K562 (cell line): ENCODE results near the gene TPX2. TPM values are rescaled to one million over a fixed set of nuclear protein-coding genes. Genes with fewer than 3 reads are reported as not detected.

Experiments
- ATAC-seq: fragments of 200-7000 bp; cut with Tn5 transposase; 3 replicates; pipeline ENCODE4 v1.9.1; 2020; ENCODE audit warnings: moderate library complexity
- BruUV-seq: library from RNA; stranded (reverse); fragments of 400-500 nt; replicated peaks from 2 replicates; lab custom pipeline; 2021; lab: Mats Ljungman, UMichigan
- CTCF ChIA-PET: fragments of 300-600 bp; formaldehyde crosslinking; extraction: SDS; loops from one replicate; lab custom pipeline; 2021; ENCODE audit warnings: low intra/inter-chr PET ratio; lab: Yijun Ruan, JAX
- POLR2A ChIA-PET: fragments of 300-600, 350-650 bp; sonication (Branson Sonifier 250); formaldehyde crosslinking; extraction: SDS; loops from one replicate; lab custom pipeline; 2021; ENCODE audit warnings: antibody characterized with exemption, inconsistent platforms; lab: Yijun Ruan, JAX
- DNase-seq, 4 experiments: peaks; one replicate each; pipeline versions ENCODE4 v3.0.0 to v3.0.0-alpha.2; 2011 to 2018; ENCODE audit warnings: low spot score in 3 of 4, mixed read lengths in 3 of 4; ENCODE audit errors: extremely low read depth in 1 of 4
- FAIRE-seq: peaks from 2 replicates; lab custom pipeline; 2011; peaks lifted over from hg19 to GRCh38; lab: Jason Lieb, UNC
- H2AFZ ChIP-seq: 2 replicates; pipeline ENCODE4 v1.6.0; 2011; ENCODE audit warnings: low read depth, low read length, control low read depth, inconsistent platforms
- H3K27ac ChIP-seq: fragments of 200-600 bp; 3 replicates; pipeline ENCODE4 v1.8.0; 2011; ENCODE audit warnings: low read depth, mild to moderate bottlenecking, control low read depth, inconsistent platforms, low read length, moderate library complexity, mixed read lengths; ENCODE audit errors: extremely low read depth
- H3K27me3 ChIP-seq, 2 experiments: fragments of 300-600 bp in 1 of 2; 2 replicates in 1 of 2; 3 replicates in 1 of 2; pipeline versions ENCODE4 v1.6.0 to v1.8.0; 2011; ENCODE audit warnings: inconsistent platforms in 2 of 2, low read length in 2 of 2, mild to moderate bottlenecking in 1 of 2, mixed read lengths in 1 of 2, moderate library complexity in 1 of 2; ENCODE audit not compliant: control insufficient read depth in 2 of 2, insufficient read depth in 2 of 2
- H3K36me3 ChIP-seq: fragments of 300-600 bp; 3 replicates; pipeline ENCODE4 v1.8.0; 2011; ENCODE audit warnings: mild to moderate bottlenecking, low read length, inconsistent platforms; ENCODE audit not compliant: control insufficient read depth, insufficient read depth
- H3K4me1 ChIP-seq, 2 experiments: fragments of 200-600 bp in 1 of 2; replicated peaks in 1 of 2; 2 replicates in 1 of 2; 3 replicates in 1 of 2; pipeline versions ENCODE4 v1.5.1 to v1.8.0; 2011; ENCODE audit warnings: inconsistent platforms in 2 of 2, low read length in 2 of 2, mild to moderate bottlenecking in 1 of 2, mixed read lengths in 1 of 2, moderate library complexity in 1 of 2; ENCODE audit not compliant: control insufficient read depth in 2 of 2, insufficient read depth in 2 of 2
- H3K4me2 ChIP-seq: 2 replicates; pipeline ENCODE4 v1.6.1; 2011; ENCODE audit warnings: low read length, control low read depth, inconsistent platforms, mixed read lengths; ENCODE audit not compliant: insufficient read depth
- H3K4me3 ChIP-seq: fragments of 200-600 bp; sonication (generic), shearing (Covaris generic); 2 replicates; pipeline ENCODE4 v1.5.1; 2016; ENCODE audit warnings: control low read depth, inconsistent platforms
- H3K79me2 ChIP-seq: fragments of 200-600 bp; 3 replicates; pipeline ENCODE4 v1.8.0; 2011; ENCODE audit warnings: low read length, inconsistent platforms; ENCODE audit not compliant: control insufficient read depth, insufficient read depth
- H3K9ac ChIP-seq, 2 experiments: 2 replicates each; pipeline versions ENCODE4 v1.6.0 to v1.6.1; 2011; ENCODE audit warnings: low read depth in 2 of 2, low read length in 2 of 2, control low read depth in 1 of 2, inconsistent platforms in 1 of 2, mild to moderate bottlenecking in 1 of 2, mixed read lengths in 1 of 2; ENCODE audit not compliant: insufficient read depth in 1 of 2
- H3K9me1 ChIP-seq: one replicate; pipeline ENCODE4 v1.6.0; 2011; ENCODE audit warnings: inconsistent platforms, mild to moderate bottlenecking, low read length, moderate library complexity; ENCODE audit not compliant: control insufficient read depth, insufficient read depth
- H3K9me3 ChIP-seq: replicated peaks from 2 replicates; pipeline ENCODE4 v1.5.1; 2011; ENCODE audit warnings: low read depth, low read length, inconsistent platforms; ENCODE audit not compliant: control insufficient read depth, insufficient read depth
- H4K20me1 ChIP-seq: replicated peaks from 2 replicates; pipeline ENCODE4 v1.6.1; 2011; ENCODE audit warnings: low read length, inconsistent platforms, mixed read lengths; ENCODE audit not compliant: control insufficient read depth, insufficient read depth
- COPS2 ChIP-seq: fragments of 450-650 bp; conservative IDR thresholded peaks from 2 replicates; pipeline ENCODE4 v1.6.1; 2016; ENCODE audit warnings: mild to moderate bottlenecking, moderate library complexity
- CTBP1 ChIP-seq: fragments of 450-650 bp; IDR thresholded peaks from 2 replicates; pipeline ENCODE4 v1.6.1; 2016; ENCODE audit warnings: borderline replicate concordance
- DMBX1 ChIP-seq: fragments of 250-450 bp; sonication (Bioruptor Pico); IDR thresholded peaks from 2 replicates; pipeline ENCODE4 v1.8.0; 2022; ENCODE audit warnings: inconsistent platforms, mild to moderate bottlenecking, moderate library complexity, borderline replicate concordance
- ETV5 ChIP-seq: sonication (generic); formaldehyde crosslinking; IDR thresholded peaks from 2 replicates; pipeline ENCODE4 v1.4.0; 2020; ENCODE audit warnings: low read depth, mild to moderate bottlenecking, missing genetic modification reagents
- KAT7 ChIP-seq: sonication (generic); formaldehyde crosslinking; IDR thresholded peaks from 2 replicates; pipeline ENCODE4 v1.8.0; 2022; ENCODE audit warnings: missing genetic modification reagents, mild to moderate bottlenecking, borderline replicate concordance
- NFYB ChIP-seq: IDR thresholded peaks from 2 replicates; pipeline ENCODE4 v1.6.1; 2011; ENCODE audit warnings: mild to moderate bottlenecking, moderate library complexity; ENCODE audit not compliant: insufficient read length; ENCODE audit errors: extremely low read depth
- PHTF2 ChIP-seq: fragments of 250-450 bp; sonication (Bioruptor Pico); IDR thresholded peaks from 2 replicates; pipeline ENCODE4 v1.5.0; 2021; ENCODE audit warnings: mild to moderate bottlenecking
- RBM39 ChIP-seq: fragments of 200-400 bp; formaldehyde crosslinking; optimal IDR thresholded peaks from 2 replicates; pipeline ENCODE3; 2018; ENCODE audit warnings: low read depth, low read length
- XRCC3 ChIP-seq: fragments of 450-650 bp; IDR thresholded peaks from 2 replicates; pipeline ENCODE4 v1.6.1; 2017; ENCODE audit warnings: mild to moderate bottlenecking, moderate library complexity
- WGBS: fragments of 100-300 bp; shearing (Covaris generic); methylation state at CpG from one replicate; pipeline ENCODE4 v1.1.6; 2016; ENCODE audit warnings: low coverage, mixed read lengths; ENCODE audit not compliant: insufficient coverage; ENCODE audit errors: missing lambda C conversion rate; 5-methylcytosine and 5-hydroxymethylcytosine counted together
- in situ Hi-C: fragments of 300-500 bp; cut with MboI; formaldehyde crosslinking; loops from 4 replicates; pipeline ENCODE4 v1.15.0; 2018; ENCODE audit warnings: inconsistent platforms, mixed read lengths
- intact Hi-C: fragments of 100-400 bp; cut with micrococcal nuclease; formaldehyde crosslinking; loops from 2 replicates; pipeline ENCODE4 v1.14.2; 2022
- polyA plus RNA-seq, 8 experiments: library from polyadenylated mRNA; depleted of rRNA in 4 of 8; stranded (reverse) in 5 of 8; unstranded in 3 of 8; fragments of >200 nt; fragmentation: Nextera tagmentation in 2 of 8; fragmentation: Illumina TruSeq in 1 of 8; extraction: Ambion mirVana in 2 of 8; extraction: Trizol in 1 of 8; gene quantifications; 2 replicates each; pipeline versions ENCODE4 v1.2.1 to v1.2.3, GENCODE V29; 2011 to 2014; ENCODE audit warnings: inconsistent platforms in 1 of 8, missing spikeins in 1 of 8
- total RNA-seq, 7 experiments: library from RNA; depleted of rRNA in 6 of 7; stranded (reverse); fragments of >200 nt in 6 of 7; fragmentation: Illumina TruSeq in 2 of 7; extraction: Trizol in 2 of 7; gene quantifications; 2 replicates each; pipeline versions ENCODE4 v1.2.1 to v1.2.3, GENCODE V29; 2011 to 2021; ENCODE audit warnings: low replicate concordance in 1 of 7
- TF ChIP-seq, protein P1 (sequence below): fragments of 250-450 bp; sonication (Bioruptor Pico); IDR thresholded peaks from 2 replicates; pipeline ENCODE4 v1.8.0; 2022; ENCODE audit warnings: inconsistent platforms, mild to moderate bottlenecking, moderate library complexity, borderline replicate concordance
- TF ChIP-seq, protein P2 (sequence below): fragments of 250-450 bp; sonication (Bioruptor Pico); IDR thresholded peaks from 2 replicates; pipeline ENCODE4 v1.5.0; 2021
- TF ChIP-seq, protein P3 (sequence below): sonication (generic); formaldehyde crosslinking; IDR thresholded peaks from 2 replicates; pipeline ENCODE4 v1.9.0; 2022; ENCODE audit warnings: mild to moderate bottlenecking, missing genetic modification reagents
- TF ChIP-seq, protein P4 (sequence below), 2 experiments: fragments of 450-650 bp; IDR thresholded peaks; 2 replicates each; pipeline ENCODE4 v1.6.1; 2016
- TF ChIP-seq, protein P5 (sequence below): fragments of 250-450 bp; sonication (Bioruptor Pico); IDR thresholded peaks from 2 replicates; pipeline ENCODE4 v1.5.0; 2020; ENCODE audit warnings: mild to moderate bottlenecking, borderline replicate concordance
- TF ChIP-seq, protein P6 (sequence below): IDR thresholded peaks from 2 replicates; pipeline ENCODE4 v1.6.1; 2011; ENCODE audit not compliant: insufficient read length; ENCODE audit errors: extremely low read depth

TPX2 gene
- total and polyA plus RNA-seq, 9 of the 15 experiments (the other 6 are each of a cell fraction or from before 2014, with no cell fraction given): 48.0 to 241 (median 133) TPM

DNA sequence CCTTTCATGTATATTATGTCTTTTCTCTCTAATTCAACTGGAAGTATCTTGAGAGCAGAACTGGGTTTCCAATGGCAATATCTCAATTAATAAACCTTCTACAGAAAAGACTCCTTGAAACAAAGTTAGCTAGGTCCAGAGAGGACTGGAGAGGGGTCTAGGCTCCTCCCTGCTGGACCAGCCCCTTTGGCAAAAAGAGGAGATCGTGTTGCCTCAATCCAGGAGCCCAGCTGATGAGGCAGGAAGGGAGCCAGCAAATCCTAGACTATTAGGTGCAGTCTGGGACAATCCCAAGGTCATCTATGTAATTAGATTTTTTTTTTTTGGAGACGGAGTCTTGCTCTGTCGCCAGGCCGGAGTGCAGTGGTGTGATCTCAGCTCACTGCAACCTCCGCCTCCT is 38.3 kb upstream of the TPX2 start:
- CTCF ChIA-PET: no interaction called here
- no peak for ATAC-seq
- no peak overlapping the region for H3K4me3 ChIP-seq
- H3K27ac ChIP-seq: peak overlapping the region; percentile 51; the same call in 2 of the 3 replicates
- peaks cover 19 to 60% of the 10 kb centered on the region in 2 experiments for H3K4me1 ChIP-seq
- H3K36me3 ChIP-seq: peaks cover 79% of the 10 kb centered on the region
- BruUV-seq: no TSS peak
- no peak for DNase-seq
- H3K9ac ChIP-seq: no peak overlapping the region
- no peaks in the 10 kb centered on the region for H3K9me1 ChIP-seq
- no peaks in the 10 kb centered on the region for H3K27me3 ChIP-seq
- no peak overlapping the region for H2AFZ ChIP-seq
- intact Hi-C loops (no loop called here), in situ Hi-C loops (no loop called here)
- H3K4me2 ChIP-seq: no peak overlapping the region
- POLR2A ChIA-PET: interaction anchor here (0.7 to 3.8 kb wide), 5 partner anchors 11 to 449 kb away, joined by 3 to 23 read pairs (median 8); no protein-coding TSS in a partner anchor
- H3K79me2 ChIP-seq: peaks cover 97% of the 10 kb centered on the region
- 84% methylated on average over 4 of the region's 5 CpGs for WGBS
- no peaks in the 10 kb centered on the region for H3K9me3 ChIP-seq
- H4K20me1 ChIP-seq: no peaks in the 10 kb centered on the region
- no peak for FAIRE-seq
- TF ChIP-seq PHTF2: no peak
- no peak for TF ChIP-seq RBM39
- TF ChIP-seq, protein P1, sequence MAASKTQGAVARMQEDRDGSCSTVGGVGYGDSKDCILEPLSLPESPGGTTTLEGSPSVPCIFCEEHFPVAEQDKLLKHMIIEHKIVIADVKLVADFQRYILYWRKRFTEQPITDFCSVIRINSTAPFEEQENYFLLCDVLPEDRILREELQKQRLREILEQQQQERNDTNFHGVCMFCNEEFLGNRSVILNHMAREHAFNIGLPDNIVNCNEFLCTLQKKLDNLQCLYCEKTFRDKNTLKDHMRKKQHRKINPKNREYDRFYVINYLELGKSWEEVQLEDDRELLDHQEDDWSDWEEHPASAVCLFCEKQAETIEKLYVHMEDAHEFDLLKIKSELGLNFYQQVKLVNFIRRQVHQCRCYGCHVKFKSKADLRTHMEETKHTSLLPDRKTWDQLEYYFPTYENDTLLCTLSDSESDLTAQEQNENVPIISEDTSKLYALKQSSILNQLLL: no peak
- no peak for TF ChIP-seq ETV5 (CRISPR knock-in tag)
- TF ChIP-seq XRCC3: no peak
- no peak for TF ChIP-seq CTBP1
- TF ChIP-seq, protein P2, sequence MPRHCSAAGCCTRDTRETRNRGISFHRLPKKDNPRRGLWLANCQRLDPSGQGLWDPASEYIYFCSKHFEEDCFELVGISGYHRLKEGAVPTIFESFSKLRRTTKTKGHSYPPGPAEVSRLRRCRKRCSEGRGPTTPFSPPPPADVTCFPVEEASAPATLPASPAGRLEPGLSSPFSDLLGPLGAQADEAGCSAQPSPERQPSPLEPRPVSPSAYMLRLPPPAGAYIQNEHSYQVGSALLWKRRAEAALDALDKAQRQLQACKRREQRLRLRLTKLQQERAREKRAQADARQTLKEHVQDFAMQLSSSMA (CRISPR knock-in tag): no peak
- TF ChIP-seq DMBX1 (CRISPR knock-in tag): 0 out of 2 replicates have a peak, but pooled peaks have one; percentile 49
- no peak for TF ChIP-seq NFYB
- TF ChIP-seq, protein P3, sequence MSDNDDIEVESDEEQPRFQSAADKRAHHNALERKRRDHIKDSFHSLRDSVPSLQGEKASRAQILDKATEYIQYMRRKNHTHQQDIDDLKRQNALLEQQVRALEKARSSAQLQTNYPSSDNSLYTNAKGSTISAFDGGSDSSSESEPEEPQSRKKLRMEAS: no peak
- TF ChIP-seq, protein P4, sequence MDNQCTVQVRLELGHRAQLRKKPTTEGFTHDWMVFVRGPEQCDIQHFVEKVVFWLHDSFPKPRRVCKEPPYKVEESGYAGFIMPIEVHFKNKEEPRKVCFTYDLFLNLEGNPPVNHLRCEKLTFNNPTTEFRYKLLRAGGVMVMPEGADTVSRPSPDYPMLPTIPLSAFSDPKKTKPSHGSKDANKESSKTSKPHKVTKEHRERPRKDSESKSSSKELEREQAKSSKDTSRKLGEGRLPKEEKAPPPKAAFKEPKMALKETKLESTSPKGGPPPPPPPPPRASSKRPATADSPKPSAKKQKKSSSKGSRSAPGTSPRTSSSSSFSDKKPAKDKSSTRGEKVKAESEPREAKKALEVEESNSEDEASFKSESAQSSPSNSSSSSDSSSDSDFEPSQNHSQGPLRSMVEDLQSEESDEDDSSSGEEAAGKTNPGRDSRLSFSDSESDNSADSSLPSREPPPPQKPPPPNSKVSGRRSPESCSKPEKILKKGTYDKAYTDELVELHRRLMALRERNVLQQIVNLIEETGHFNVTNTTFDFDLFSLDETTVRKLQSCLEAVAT (IDR thresholded peaks at IDR 0.05): 0 out of 4 replicates have a peak, but pooled peaks of 1 of the 2 experiments have one; percentile 21
- TF ChIP-seq, protein P5, sequence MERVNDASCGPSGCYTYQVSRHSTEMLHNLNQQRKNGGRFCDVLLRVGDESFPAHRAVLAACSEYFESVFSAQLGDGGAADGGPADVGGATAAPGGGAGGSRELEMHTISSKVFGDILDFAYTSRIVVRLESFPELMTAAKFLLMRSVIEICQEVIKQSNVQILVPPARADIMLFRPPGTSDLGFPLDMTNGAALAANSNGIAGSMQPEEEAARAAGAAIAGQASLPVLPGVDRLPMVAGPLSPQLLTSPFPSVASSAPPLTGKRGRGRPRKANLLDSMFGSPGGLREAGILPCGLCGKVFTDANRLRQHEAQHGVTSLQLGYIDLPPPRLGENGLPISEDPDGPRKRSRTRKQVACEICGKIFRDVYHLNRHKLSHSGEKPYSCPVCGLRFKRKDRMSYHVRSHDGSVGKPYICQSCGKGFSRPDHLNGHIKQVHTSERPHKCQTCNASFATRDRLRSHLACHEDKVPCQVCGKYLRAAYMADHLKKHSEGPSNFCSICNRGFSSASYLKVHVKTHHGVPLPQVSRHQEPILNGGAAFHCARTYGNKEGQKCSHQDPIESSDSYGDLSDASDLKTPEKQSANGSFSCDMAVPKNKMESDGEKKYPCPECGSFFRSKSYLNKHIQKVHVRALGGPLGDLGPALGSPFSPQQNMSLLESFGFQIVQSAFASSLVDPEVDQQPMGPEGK (CRISPR knock-in tag): no peak
- TF ChIP-seq COPS2: no peak
- no peak for TF ChIP-seq KAT7 (CRISPR knock-in tag)
- TF ChIP-seq, protein P6, sequence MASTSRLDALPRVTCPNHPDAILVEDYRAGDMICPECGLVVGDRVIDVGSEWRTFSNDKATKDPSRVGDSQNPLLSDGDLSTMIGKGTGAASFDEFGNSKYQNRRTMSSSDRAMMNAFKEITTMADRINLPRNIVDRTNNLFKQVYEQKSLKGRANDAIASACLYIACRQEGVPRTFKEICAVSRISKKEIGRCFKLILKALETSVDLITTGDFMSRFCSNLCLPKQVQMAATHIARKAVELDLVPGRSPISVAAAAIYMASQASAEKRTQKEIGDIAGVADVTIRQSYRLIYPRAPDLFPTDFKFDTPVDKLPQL: no peak
